Measurements from ENCODE around the gene EN2.

EN2 gene

DNA sequence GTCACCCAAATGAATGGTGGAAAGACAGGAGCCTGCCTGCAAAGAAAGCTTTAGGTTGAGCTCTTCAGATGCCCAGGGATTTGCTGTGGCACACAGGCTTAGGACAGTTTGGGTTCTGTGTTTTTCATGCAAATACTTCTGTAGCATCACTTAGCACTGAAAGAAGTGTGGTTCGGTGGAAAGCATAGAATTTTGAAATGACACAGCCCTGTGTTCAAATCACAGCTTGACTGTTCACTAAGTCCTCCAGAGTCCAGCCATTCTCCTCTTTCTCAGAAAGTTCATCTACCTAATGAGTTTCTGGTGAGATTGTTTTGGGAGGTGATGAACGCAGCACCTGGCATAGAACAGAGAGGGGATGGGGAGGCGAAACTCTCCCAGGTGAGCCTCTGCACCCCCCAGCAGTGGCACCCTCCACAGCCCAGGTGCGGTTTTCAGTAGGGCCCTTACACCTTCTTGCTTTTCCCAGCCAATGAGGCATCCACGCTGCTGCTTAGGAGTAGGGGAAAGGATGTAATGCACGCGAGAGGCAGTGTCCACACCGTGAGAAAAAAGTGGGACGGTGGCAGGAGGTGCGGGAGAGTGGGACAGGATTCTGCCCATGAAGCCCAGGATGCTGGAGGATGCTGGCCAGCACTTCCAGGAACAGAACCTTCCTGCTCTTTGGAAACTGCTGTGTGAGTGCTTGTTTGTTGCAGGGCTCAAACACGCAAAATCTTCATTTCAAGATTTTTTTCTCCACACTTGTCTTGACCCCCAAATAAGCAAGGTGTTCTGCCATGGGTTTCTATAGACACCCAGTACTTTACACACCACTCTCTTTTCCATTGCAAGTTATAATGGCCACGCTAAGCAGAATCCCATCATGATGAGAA is 11.6 kb downstream of the EN2 start:
- TF ChIP-seq, protein P1, sequence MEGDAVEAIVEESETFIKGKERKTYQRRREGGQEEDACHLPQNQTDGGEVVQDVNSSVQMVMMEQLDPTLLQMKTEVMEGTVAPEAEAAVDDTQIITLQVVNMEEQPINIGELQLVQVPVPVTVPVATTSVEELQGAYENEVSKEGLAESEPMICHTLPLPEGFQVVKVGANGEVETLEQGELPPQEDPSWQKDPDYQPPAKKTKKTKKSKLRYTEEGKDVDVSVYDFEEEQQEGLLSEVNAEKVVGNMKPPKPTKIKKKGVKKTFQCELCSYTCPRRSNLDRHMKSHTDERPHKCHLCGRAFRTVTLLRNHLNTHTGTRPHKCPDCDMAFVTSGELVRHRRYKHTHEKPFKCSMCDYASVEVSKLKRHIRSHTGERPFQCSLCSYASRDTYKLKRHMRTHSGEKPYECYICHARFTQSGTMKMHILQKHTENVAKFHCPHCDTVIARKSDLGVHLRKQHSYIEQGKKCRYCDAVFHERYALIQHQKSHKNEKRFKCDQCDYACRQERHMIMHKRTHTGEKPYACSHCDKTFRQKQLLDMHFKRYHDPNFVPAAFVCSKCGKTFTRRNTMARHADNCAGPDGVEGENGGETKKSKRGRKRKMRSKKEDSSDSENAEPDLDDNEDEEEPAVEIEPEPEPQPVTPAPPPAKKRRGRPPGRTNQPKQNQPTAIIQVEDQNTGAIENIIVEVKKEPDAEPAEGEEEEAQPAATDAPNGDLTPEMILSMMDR (IDR thresholded peaks at IDR 0.05; ENCODE audit: borderline replicate concordance, insufficient read depth, low read depth, low read length), result no peak
- H3K4me3 ChIP-seq (ENCODE audit: low read depth, low read length), result no peak overlapping the region

DNA sequence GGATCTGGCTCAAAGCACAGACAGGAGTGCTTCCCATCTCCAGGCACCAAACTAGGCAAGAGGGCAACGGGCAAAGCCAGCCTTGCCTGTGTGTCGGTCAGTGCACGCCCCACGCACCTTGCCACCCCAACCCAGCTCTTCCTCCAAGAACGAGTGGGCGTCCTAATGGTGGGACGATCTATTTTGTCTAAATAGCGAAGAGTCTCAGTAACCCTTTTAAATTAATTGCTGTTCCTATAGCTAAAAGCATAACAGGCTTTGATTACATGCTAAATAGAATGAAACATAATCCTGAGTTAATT is 12.2 kb downstream of the EN2 start:
- TF ChIP-seq, protein P1 (IDR thresholded peaks at IDR 0.05; ENCODE audit: borderline replicate concordance, insufficient read depth, low read depth, low read length), result no peak
- no peak overlapping the region for H3K4me3 ChIP-seq (ENCODE audit: low read depth, low read length)

DNA sequence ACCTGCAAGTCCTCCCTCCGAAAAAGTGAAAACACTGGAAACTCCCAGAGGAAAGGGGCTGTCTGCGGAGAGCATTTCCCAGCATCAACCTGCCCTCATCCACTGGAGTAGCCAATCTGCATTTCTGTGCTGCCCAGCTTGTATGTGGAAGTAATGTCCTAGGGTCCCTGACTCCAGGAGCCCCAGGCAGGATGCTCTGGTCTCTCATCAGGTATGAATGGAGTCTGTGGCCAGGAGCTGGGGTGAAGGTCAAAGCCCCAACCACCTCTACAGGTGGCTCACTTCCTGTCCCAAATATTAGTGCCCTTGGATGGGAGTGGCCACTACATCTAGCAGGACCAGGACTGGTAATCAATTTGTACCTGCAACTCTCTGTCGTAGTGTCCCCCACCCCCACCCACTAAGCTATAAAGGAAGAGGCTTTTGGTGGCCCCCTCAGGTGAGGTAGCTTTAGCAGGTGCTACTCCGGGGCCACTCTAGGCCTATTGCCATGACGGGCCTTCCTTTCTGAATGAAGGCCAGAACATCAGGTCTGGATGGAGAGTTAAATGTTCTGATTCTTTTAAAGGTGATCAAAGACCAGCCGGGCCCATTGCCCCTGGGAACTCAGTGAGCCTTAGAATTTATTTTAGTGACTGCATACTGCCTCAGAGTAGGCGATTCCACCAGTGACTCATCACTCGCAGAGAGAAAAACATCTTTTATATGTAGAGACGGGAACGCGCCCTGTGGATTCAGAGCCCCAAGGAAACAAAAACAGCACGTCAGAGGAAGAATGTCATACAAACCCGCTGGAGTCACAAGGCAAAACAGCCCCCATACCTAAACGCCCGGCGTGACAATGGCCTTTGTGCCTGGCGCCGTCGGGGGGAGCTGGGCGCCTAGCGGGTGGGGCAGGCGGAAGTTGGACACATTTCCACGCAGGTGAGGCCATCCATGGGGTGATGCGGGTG is 13.0 kb downstream of the EN2 start:
- TF ChIP-seq, protein P1 (IDR thresholded peaks at IDR 0.05; ENCODE audit: borderline replicate concordance, insufficient read depth, low read depth, low read length), result no peak
- H3K4me3 ChIP-seq (ENCODE audit: low read depth, low read length), result no peak overlapping the region

DNA sequence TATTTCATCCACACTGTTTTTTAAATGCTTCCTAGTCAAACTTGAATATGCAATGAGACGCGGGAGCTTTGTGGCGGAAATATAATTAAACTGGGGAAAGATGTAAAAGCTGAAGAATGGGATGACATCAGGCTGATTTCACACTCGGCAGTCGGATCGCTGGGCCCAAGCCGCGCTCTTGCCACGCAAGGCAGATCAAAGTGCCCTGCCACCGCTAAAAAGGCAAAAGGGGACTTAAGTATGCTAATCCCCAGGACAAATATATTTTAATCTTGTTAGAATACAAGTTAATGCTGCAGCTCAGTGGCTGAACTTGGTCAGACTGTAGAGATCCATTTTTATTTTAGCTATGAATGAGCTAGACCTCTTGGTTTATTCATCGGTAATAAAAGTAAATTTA is 13.8 kb downstream of the EN2 start:
- TF ChIP-seq, protein P1 (IDR thresholded peaks at IDR 0.05; ENCODE audit: borderline replicate concordance, insufficient read depth, low read depth, low read length), result no peak

DNA sequence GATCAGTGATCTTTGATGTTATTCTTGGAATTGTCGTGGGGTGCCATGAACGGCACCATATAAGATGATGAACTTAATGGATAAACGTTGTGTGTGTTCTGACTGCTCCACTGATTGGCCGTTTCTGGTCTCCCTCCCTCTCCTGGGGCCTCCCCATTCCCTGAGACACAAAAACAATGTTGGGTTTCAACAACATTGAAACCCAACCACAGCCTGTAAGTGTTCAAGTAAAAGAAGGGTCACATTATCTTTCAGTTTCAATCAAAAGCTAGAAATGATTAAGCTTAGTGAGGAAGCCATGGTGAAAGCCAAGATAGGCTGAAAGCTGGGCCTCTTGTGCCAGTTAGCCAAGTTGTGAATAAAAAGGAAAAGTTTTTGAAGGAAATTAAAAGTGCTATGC is 19.5 kb downstream of the EN2 start:
- TF ChIP-seq, protein P1 (IDR thresholded peaks at IDR 0.05; ENCODE audit: borderline replicate concordance, insufficient read depth, low read depth, low read length), result no peak
- no peak overlapping the region for H3K4me3 ChIP-seq (ENCODE audit: low read depth, low read length)

More for the DNA sequence above, 13.8 kb downstream of the EN2 start:
- H3K4me3 ChIP-seq (ENCODE audit: low read depth, low read length), result no peak overlapping the region

DNA sequence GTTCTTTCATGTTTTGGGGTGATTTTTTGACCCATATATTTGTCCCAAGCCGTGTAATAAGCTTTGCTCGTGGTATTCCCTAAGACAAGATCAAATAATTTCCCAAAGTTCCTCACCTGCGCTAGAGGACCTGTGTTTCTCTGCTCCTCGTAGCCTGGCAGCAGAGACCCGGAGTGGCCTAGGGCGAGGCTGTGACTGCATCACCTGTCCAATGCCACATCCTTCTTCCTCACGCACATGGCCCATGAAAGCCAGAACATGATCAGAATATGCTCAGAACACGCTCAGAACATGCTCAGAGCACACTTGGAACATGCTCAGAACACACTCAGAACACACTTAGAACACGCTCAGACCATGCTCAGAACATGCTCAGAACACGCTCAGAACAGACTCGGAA is 23.8 kb downstream of the EN2 start:
- H3K4me3 ChIP-seq (ENCODE audit: low read depth, low read length), result no peak overlapping the region
- TF ChIP-seq, protein P1 (IDR thresholded peaks at IDR 0.05; ENCODE audit: borderline replicate concordance, insufficient read depth, low read depth, low read length), result no peak

All from GM12875 (cell line).